Esophagus (tissue), 2 donors: ENCODE results near the gene GCK. TPM values are rescaled to one million over a fixed set of nuclear protein-coding genes. Genes with fewer than 3 reads are reported as not detected.

Experiments used
- H3K27ac ChIP-seq, 2 donors: one replicate each; pipeline ENCODE4 v1.5.1; 2013; ENCODE audit warnings: low read depth in 2 of 2, mild to moderate bottlenecking in 2 of 2, inconsistent platforms in 1 of 2, low read length in 1 of 2, moderate library complexity in 1 of 2
- H3K27me3 ChIP-seq, 2 donors: one replicate each; pipeline ENCODE4 v1.6.1; 2013; ENCODE audit warnings: low read length in 2 of 2, control low read depth in 1 of 2, mild to moderate bottlenecking in 1 of 2; ENCODE audit not compliant: insufficient read depth in 2 of 2, control insufficient read depth in 1 of 2
- H3K36me3 ChIP-seq, 2 donors: one replicate each; pipeline ENCODE4 v1.6.1; 2013; ENCODE audit warnings: low read length in 1 of 2; ENCODE audit not compliant: control insufficient read depth in 2 of 2, insufficient read depth in 2 of 2
- H3K4me1 ChIP-seq, 2 donors: one replicate each; pipeline ENCODE4 v1.6.1; 2013; ENCODE audit warnings: low read length in 1 of 2; ENCODE audit not compliant: control insufficient read depth in 2 of 2, insufficient read depth in 2 of 2
- H3K4me3 ChIP-seq, 2 donors: one replicate each; pipeline ENCODE4 v1.5.1; 2013; ENCODE audit warnings: low read length in 2 of 2, mild to moderate bottlenecking in 2 of 2, low read depth in 1 of 2, moderate library complexity in 1 of 2
- H3K9me3 ChIP-seq, 2 donors: one replicate each; pipeline ENCODE4 v1.6.1; 2013; ENCODE audit warnings: mild to moderate bottlenecking in 2 of 2, low read depth in 1 of 2, low read length in 1 of 2, moderate library complexity in 1 of 2; ENCODE audit not compliant: control insufficient read depth in 2 of 2, insufficient read depth in 1 of 2
- WGBS, 2 donors: extraction: QIAGEN DNeasy Blood & Tissue Kit; methylation state at CpG; one replicate each; pipeline ENCODE4 v1.1.7; 2013; 5-methylcytosine and 5-hydroxymethylcytosine counted together
- polyA plus RNA-seq, 2 donors: library from polyadenylated mRNA; stranded (reverse); fragments of 200-250 nt; gene quantifications; one replicate each; pipeline ENCODE4 v1.2.3, GENCODE V29; 2013
- donor health status: healthy with polysubstance abuse.
- donor health status: Bipolar disorder and iron deficiency.

Gene GCK
- polyA plus RNA-seq, 2 donors = 0.18 to 0.27 TPM

- Histone ChIP-seq H3K4me1 (peaks cover 0 to 18% of the 10 kb centered on the region in 2 donors), H3K36me3 (no peaks in the 10 kb centered on the region), H3K27me3 (no peaks in the 10 kb centered on the region), H3K4me3 (peak overlapping the region; percentile 23 to 33), H3K27ac (no peak overlapping the region), H3K9me3 (no peaks in the 10 kb centered on the region)
- 13 to 19% methylated on average over 58 to 65 of the region's 65 CpGs for WGBS, 2 donors
These were observed 43.0 kb downstream of the GCK start for GRCh38 chr7:44145969-44146911.

GRCh38 chr7:44145479-44145968 is 43.7 kb downstream of the GCK start:
- peak overlapping the region; percentile 21 to 23 for H3K4me3 ChIP-seq
- 15 to 27% methylated on average over 47 to 53 of the region's 53 CpGs for WGBS, 2 donors
- H3K27ac ChIP-seq = no peak overlapping the region
- peaks cover 0 to 17% of the 10 kb centered on the region in 2 donors for H3K4me1 ChIP-seq
- H3K36me3 ChIP-seq = no peaks in the 10 kb centered on the region
- no peaks in the 10 kb centered on the region for H3K9me3 ChIP-seq
- no peaks in the 10 kb centered on the region for H3K27me3 ChIP-seq

- 79 to 82% methylated on average over 31 of the region's 31 CpGs for WGBS, 2 donors
- Histone ChIP-seq H3K4me1 (peaks cover 0 to 17% of the 10 kb centered on the region in 2 donors), H3K36me3 (no peaks in the 10 kb centered on the region), H3K27me3 (no peaks in the 10 kb centered on the region), H3K9me3 (no peaks in the 10 kb centered on the region), H3K4me3 (no peak overlapping the region), H3K27ac (no peak overlapping the region)
These were observed 44.2 kb downstream of the GCK start for GRCh38 chr7:44144968-44145478.

GRCh38 chr7:44144426-44144967 is 44.7 kb downstream of the GCK start:
- H3K27me3 ChIP-seq = no peaks in the 10 kb centered on the region
- no peak overlapping the region for H3K4me3 ChIP-seq
- no peaks in the 10 kb centered on the region for H3K36me3 ChIP-seq
- peaks cover 0 to 17% of the 10 kb centered on the region in 2 donors for H3K4me1 ChIP-seq
- 90 to 92% methylated on average over 6 of the region's 6 CpGs for WGBS, 2 donors
- no peaks in the 10 kb centered on the region for H3K9me3 ChIP-seq
- no peak overlapping the region for H3K27ac ChIP-seq

DNA sequence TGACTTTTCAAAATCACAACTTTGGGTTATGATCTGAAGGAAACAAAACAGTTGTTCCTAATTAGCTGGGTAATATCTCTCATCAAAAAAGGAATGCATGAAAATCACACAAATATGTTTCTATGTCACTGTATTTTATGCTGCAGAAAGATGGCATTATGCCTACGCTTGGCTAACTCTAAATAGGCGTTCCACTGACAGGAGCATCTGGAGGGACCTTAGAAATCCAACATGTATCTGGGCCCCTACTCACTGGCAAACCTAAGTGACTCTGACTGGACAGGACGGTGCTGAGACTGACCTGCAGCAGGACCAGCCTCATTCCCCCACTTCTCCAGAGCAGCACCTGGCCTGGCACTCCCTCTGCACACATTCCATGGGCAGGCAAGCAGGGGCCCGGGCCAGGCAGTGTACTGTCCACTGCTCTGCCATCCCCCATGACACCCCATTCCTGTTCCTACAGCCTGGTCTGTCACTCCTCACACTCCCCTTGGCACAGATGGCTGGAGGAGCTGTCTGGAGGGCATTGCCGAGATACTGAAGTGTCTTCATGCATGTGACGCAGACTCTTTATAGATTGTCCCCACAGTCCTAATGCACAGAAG is 45.5 kb downstream of the GCK start:
- Histone ChIP-seq H3K27me3 (no peaks in the 10 kb centered on the region), H3K9me3 (no peaks in the 10 kb centered on the region), H3K4me3 (no peak overlapping the region), H3K36me3 (no peaks in the 10 kb centered on the region), H3K4me1 (peaks cover 0 to 17% of the 10 kb centered on the region in 2 donors), H3K27ac (no peak overlapping the region)
- WGBS, 2 donors = 76 to 79% methylated on average over 6 of the region's 6 CpGs

DNA sequence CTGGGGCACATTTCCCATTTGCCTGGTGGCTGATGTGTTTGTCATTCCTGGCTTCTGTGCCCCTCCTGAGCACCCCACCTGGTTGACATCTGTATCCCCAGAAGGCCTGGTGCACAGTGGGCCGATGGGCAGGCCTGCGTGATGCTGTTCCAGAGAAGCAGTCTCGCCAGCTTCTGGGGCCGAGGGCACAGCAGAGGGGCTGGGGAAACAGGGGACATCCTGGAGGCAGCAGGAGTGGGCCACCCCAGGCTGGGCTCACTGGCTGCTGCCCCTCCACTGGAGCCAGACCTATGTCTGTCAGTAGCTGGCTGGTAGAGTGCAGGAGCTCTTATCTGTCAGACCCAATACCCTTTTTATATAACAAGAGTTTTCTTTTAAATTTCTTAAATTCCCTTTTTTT is 47.2 kb downstream of the GCK start:
- Histone ChIP-seq H3K4me3 (no peak overlapping the region), H3K9me3 (no peaks in the 10 kb centered on the region), H3K36me3 (no peaks in the 10 kb centered on the region), H3K4me1 (peaks cover 0 to 17% of the 10 kb centered on the region in 2 donors), H3K27ac (no peak overlapping the region), H3K27me3 (no peaks in the 10 kb centered on the region)
- 90 to 95% methylated on average over 4 of the region's 4 CpGs for WGBS, 2 donors

DNA sequence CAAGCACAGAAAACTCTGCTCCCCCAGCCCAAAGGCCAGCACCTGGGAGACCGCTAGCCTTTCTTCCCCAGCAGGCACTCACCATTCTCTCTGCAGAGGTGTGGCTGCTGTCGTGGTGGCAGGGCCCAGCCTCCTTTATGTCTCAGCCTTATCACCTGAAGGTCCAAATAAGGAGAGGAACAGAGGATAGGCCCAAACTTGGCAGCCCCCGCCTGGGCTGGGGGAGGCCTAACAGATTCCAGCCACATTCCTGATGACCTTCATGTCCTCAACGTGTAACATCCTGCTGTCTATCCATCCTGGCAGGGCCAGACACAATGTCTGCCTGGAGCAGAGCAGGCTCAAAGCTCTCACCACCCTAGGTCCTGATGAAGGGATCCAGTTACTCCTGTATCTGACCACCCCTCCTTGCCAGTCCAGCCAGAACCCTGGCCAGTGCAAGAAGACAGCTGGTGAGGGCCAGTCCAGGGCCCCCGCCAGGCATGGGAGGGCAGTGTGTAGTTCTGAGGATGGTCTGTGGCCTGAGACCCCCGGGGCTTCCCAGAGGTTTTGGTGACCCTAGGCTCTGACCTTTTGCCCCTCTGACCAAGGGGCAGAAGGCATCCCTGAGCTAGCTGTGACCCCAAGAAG is 47.9 kb downstream of the GCK start, which contains the start of gene MYL7:
TSS of gene MYL7 (minus strand) at position 112 of the 630 bp plus-strand sequence. CDS start at position 85, 27 bp downstream.
- no peaks in the 10 kb centered on the region for H3K36me3 ChIP-seq
- 75 to 81% methylated on average over 6 of the region's 6 CpGs for WGBS, 2 donors
- no peak within 1 kb of the TSS for H3K27ac ChIP-seq
- no peaks in the 10 kb centered on the region for H3K9me3 ChIP-seq
- H3K27me3 ChIP-seq = no peaks in the 10 kb centered on the region
- peaks cover 0 to 14% of the 10 kb centered on the region in 2 donors for H3K4me1 ChIP-seq
- H3K4me3 ChIP-seq = no peak within 1 kb of the TSS

DNA sequence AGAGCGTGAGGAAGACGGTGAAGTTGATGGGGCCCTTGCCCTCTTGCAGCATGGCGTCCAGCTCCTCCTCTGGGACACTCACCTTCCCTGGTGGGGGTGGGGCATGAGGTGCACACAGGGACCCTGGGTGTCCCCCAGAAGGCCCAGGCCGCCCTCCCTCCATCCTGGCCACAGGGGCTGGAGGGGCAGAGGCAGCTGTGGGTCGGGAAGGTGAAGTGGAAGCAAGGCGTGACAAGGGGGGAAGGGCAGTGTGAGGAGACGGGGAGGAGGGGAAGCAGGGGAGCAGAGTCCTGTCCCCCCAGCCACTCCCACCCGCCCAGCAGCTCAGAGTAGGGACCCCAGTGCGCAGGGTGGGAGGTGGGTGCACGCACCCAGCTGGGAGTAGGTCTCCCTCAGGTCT is 48.9 kb downstream of the GCK start:
- 86 to 90% methylated on average over 10 of the region's 10 CpGs for WGBS, 2 donors
- Histone ChIP-seq H3K27ac (no peak overlapping the region), H3K27me3 (no peaks in the 10 kb centered on the region), H3K9me3 (no peaks in the 10 kb centered on the region), H3K4me3 (no peak overlapping the region), H3K36me3 (no peaks in the 10 kb centered on the region), H3K4me1 (peaks cover 0 to 7% of the 10 kb centered on the region in 2 donors)
